H9 (cell line): ENCODE data around the gene ARID1B. TPM values are rescaled to one million over a fixed set of nuclear protein-coding genes. Genes with fewer than 3 reads are reported as not detected.
A peak's percentile ranks its signal among the peaks of the same experiment; 100 is the strongest.

Experiments
- DNase-seq: peaks from one replicate; pipeline ENCODE4 v3.0.0-alpha.2; 2017
- H2AFZ ChIP-seq: one replicate; pipeline ENCODE4 v1.6.1; 2013; ENCODE audit warnings: mild to moderate bottlenecking, low read length, control low read depth, moderate library complexity
- H2AK5ac ChIP-seq: 2 replicates; pipeline ENCODE4 v1.6.1; 2013; ENCODE audit warnings: low read length, control low read depth, mixed read lengths; ENCODE audit not compliant: insufficient read length
- H2BK120ac ChIP-seq: one replicate; pipeline ENCODE4 v1.6.1; 2013; ENCODE audit warnings: low read depth, mild to moderate bottlenecking, low read length, control low read depth, inconsistent platforms; ENCODE audit not compliant: poor library complexity, severe bottlenecking
- H2BK12ac ChIP-seq: 2 replicates; pipeline ENCODE4 v1.6.1; 2013; ENCODE audit warnings: low read length, control low read depth, mixed read lengths, low read depth; ENCODE audit not compliant: insufficient read length
- H2BK15ac ChIP-seq: 2 replicates; pipeline ENCODE4 v1.6.1; 2013; ENCODE audit warnings: low read depth, low read length, control low read depth
- H2BK20ac ChIP-seq: one replicate; pipeline ENCODE4 v1.6.1; 2013; ENCODE audit warnings: low read depth, mild to moderate bottlenecking, low read length, control low read depth, inconsistent platforms; ENCODE audit not compliant: poor library complexity, severe bottlenecking
- H2BK5ac ChIP-seq: 2 replicates; pipeline ENCODE4 v1.6.1; 2013; ENCODE audit warnings: low read length, control low read depth, mixed read lengths; ENCODE audit not compliant: insufficient read length
- H3K14ac ChIP-seq: 2 replicates; pipeline ENCODE4 v1.6.1; 2013; ENCODE audit warnings: low read length, control low read depth; ENCODE audit not compliant: insufficient read depth
- H3K18ac ChIP-seq: 2 replicates; pipeline ENCODE4 v1.6.1; 2013; ENCODE audit warnings: low read depth, mild to moderate bottlenecking, mixed read lengths, low read length, control low read depth; ENCODE audit not compliant: insufficient read length
- H3K23ac ChIP-seq: 2 replicates; pipeline ENCODE4 v1.6.1; 2013; ENCODE audit warnings: low read length, control low read depth, mixed read lengths, low read depth; ENCODE audit not compliant: insufficient read length
- H3K23me2 ChIP-seq: 2 replicates; pipeline ENCODE4 v1.6.1; 2013; ENCODE audit warnings: low read depth, mild to moderate bottlenecking, mixed read lengths, low read length, control low read depth; ENCODE audit not compliant: insufficient read length, poor library complexity, severe bottlenecking
- H3K27ac ChIP-seq: 2 replicates; pipeline ENCODE4 v1.5.1; 2013; ENCODE audit warnings: low read length, control low read depth, mixed read lengths, low read depth; ENCODE audit not compliant: insufficient read length
- H3K27me3 ChIP-seq: 2 replicates; pipeline ENCODE4 v1.6.1; 2013; ENCODE audit warnings: low read length, control low read depth, inconsistent platforms; ENCODE audit not compliant: insufficient read depth
- H3K4ac ChIP-seq: 2 replicates; pipeline ENCODE4 v1.6.1; 2013; ENCODE audit warnings: low read depth, mild to moderate bottlenecking, control low read depth, inconsistent platforms, low read length, moderate library complexity
- H3K4me1 ChIP-seq: 2 replicates; pipeline ENCODE4 v1.6.1; 2013; ENCODE audit warnings: low read length, control low read depth, inconsistent platforms; ENCODE audit not compliant: insufficient read depth
- H3K4me2 ChIP-seq: 2 replicates; pipeline ENCODE4 v1.6.1; 2013; ENCODE audit warnings: low read length, control low read depth, mixed read lengths; ENCODE audit not compliant: insufficient read length, insufficient read depth
- H3K56ac ChIP-seq: 2 replicates; pipeline ENCODE4 v1.6.1; 2013; ENCODE audit warnings: low read depth, mild to moderate bottlenecking, mixed read lengths, low read length, control low read depth; ENCODE audit not compliant: insufficient read length
- H3K79me1 ChIP-seq: 2 replicates; pipeline ENCODE4 v1.6.1; 2013; ENCODE audit warnings: low read depth, mild to moderate bottlenecking, moderate library complexity, low read length, control low read depth, inconsistent platforms; ENCODE audit not compliant: insufficient read depth, poor library complexity, severe bottlenecking
- H3K79me2 ChIP-seq: 2 replicates; pipeline ENCODE4 v1.6.1; 2013; ENCODE audit warnings: low read length, control low read depth, inconsistent platforms; ENCODE audit not compliant: insufficient read depth
- H3K9ac ChIP-seq: 2 replicates; pipeline ENCODE4 v1.6.1; 2013; ENCODE audit warnings: low read length, control low read depth, mixed read lengths; ENCODE audit not compliant: insufficient read length; ENCODE audit errors: extremely low read depth
- H3K9me3 ChIP-seq: one replicate; pipeline ENCODE4 v1.6.1; 2013; ENCODE audit warnings: low read depth, low read length, inconsistent platforms; ENCODE audit not compliant: control insufficient read depth
- H3T11ph ChIP-seq: one replicate; pipeline ENCODE4 v1.6.1; 2013; ENCODE audit warnings: mild to moderate bottlenecking, low read length, control low read depth, inconsistent platforms
- H4K20me1 ChIP-seq: one replicate; pipeline ENCODE4 v1.6.1; 2013; ENCODE audit not compliant: control insufficient read depth, insufficient read length, insufficient read depth
- H4K5ac ChIP-seq: 2 replicates; pipeline ENCODE4 v1.6.1; 2013; ENCODE audit warnings: low read depth, mild to moderate bottlenecking, mixed read lengths, low read length, control low read depth; ENCODE audit not compliant: insufficient read length
- H4K8ac ChIP-seq: replicated peaks from 2 replicates; pipeline ENCODE4 v1.6.1; 2013; ENCODE audit warnings: low read length, control low read depth, mixed read lengths, low read depth; ENCODE audit not compliant: insufficient read length
- H4K91ac ChIP-seq: 2 replicates; pipeline ENCODE4 v1.6.1; 2013; ENCODE audit warnings: low read depth, mild to moderate bottlenecking, moderate library complexity, mixed read lengths, low read length, control low read depth; ENCODE audit not compliant: insufficient read length
- H3K27ac Mint-ChIP-seq, 3 experiments: 2 replicates in 2 of 3; 3 replicates in 1 of 3; pipeline ENCODE4 v1.8.0; 2020 to 2021; ENCODE audit warnings: mixed read lengths in 3 of 3, mild to moderate bottlenecking in 1 of 3, moderate library complexity in 1 of 3
- H3K27me3 Mint-ChIP-seq: 2 replicates; pipeline ENCODE4 v1.8.0; 2021; ENCODE audit warnings: low read depth, mild to moderate bottlenecking, moderate library complexity, mixed read lengths
- H3K36me3 Mint-ChIP-seq, 3 experiments: 2 replicates in 2 of 3; 3 replicates in 1 of 3; pipeline ENCODE4 v1.8.0; 2020 to 2021; ENCODE audit warnings: low read depth in 3 of 3, mixed read lengths in 3 of 3; ENCODE audit not compliant: insufficient read depth in 1 of 3
- H3K4me1 Mint-ChIP-seq, 2 experiments: 2 replicates each; pipeline ENCODE4 v1.8.0; 2020; ENCODE audit warnings: mixed read lengths in 2 of 2
- H3K4me3 Mint-ChIP-seq, 2 experiments: 2 replicates in 1 of 2; 3 replicates in 1 of 2; pipeline ENCODE4 v1.8.0; 2020 to 2021; ENCODE audit warnings: mild to moderate bottlenecking in 2 of 2, mixed read lengths in 2 of 2, moderate library complexity in 1 of 2
- H3K9me3 Mint-ChIP-seq, 2 experiments: 2 replicates in 1 of 2; 3 replicates in 1 of 2; pipeline ENCODE4 v1.8.0; 2020; ENCODE audit warnings: mild to moderate bottlenecking in 2 of 2, mixed read lengths in 2 of 2, moderate library complexity in 1 of 2
- WGBS: extraction: QIAGEN DNeasy Blood & Tissue Kit; methylation state at CpG from one replicate; pipeline ENCODE4 v1.1.7; 2013; ENCODE audit warnings: missing lambda C conversion rate, low lambda C conversion rate, mixed read lengths; ENCODE audit not compliant: insufficient read length; ENCODE audit errors: extremely low coverage; 5-methylcytosine and 5-hydroxymethylcytosine counted together
- total RNA-seq: library from RNA; stranded (reverse); gene quantifications from 2 replicates; pipeline ENCODE4 v1.2.1, GENCODE V29; 2021
- TF ChIP-seq, protein P1 (sequence below): fragments of 200-600 bp; sonication (generic); conservative IDR thresholded peaks from 3 replicates; pipeline ENCODE4 v1.8.0; 2021; ENCODE audit warnings: antibody characterized with exemption, mild to moderate bottlenecking

Gene ARID1B
- total RNA-seq, 1 experiment from 2014 or later = 88.2 TPM

DNA sequence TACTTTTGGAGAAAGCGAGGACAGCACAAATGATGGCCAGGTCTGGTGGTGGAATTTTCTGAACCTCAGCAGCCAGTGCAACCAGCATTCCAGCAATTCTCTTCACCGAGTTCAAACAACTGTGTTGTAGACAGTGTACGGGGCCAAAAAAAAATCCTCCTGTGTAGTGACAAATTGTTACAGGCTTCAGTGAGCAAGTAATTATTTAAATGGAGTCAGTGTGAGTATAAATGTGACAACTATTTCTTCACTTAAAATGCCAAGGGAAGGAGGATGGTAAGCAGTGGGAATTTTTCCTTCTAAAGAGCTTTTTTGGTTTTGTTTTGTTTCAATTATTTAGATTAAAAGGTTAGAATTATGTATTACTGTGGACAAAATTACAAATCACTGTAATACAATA, 392.0 kb downstream of the ARID1B start:
- no peaks in the 10 kb centered on the region for H3K23me2 ChIP-seq
- H2BK120ac ChIP-seq = no peak overlapping the region
- TF ChIP-seq, protein P1, sequence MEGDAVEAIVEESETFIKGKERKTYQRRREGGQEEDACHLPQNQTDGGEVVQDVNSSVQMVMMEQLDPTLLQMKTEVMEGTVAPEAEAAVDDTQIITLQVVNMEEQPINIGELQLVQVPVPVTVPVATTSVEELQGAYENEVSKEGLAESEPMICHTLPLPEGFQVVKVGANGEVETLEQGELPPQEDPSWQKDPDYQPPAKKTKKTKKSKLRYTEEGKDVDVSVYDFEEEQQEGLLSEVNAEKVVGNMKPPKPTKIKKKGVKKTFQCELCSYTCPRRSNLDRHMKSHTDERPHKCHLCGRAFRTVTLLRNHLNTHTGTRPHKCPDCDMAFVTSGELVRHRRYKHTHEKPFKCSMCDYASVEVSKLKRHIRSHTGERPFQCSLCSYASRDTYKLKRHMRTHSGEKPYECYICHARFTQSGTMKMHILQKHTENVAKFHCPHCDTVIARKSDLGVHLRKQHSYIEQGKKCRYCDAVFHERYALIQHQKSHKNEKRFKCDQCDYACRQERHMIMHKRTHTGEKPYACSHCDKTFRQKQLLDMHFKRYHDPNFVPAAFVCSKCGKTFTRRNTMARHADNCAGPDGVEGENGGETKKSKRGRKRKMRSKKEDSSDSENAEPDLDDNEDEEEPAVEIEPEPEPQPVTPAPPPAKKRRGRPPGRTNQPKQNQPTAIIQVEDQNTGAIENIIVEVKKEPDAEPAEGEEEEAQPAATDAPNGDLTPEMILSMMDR = no peak
- Mint-ChIP-seq H3K27ac (peak overlapping the region in 1 of 3 experiments; percentile 15; a peak in 1 of 7 replicates), H3K4me1 (peaks cover 14 to 24% of the 10 kb centered on the region in 2 experiments), H3K27me3 (no peaks in the 10 kb centered on the region; the same call in 1 of the 2 replicates), H3K9me3 (no peaks in the 10 kb centered on the region), H3K36me3 (peaks cover 4 to 30% (median 21%) of the 10 kb centered on the region in 3 experiments), H3K4me3 (no peak overlapping the region)
- H2AFZ ChIP-seq = no peak overlapping the region
- no peak overlapping the region for H2BK15ac ChIP-seq
- H4K91ac ChIP-seq = no peak overlapping the region
- H4K5ac ChIP-seq = no peak overlapping the region
- no peak overlapping the region for H4K8ac ChIP-seq
- no peak overlapping the region for H2BK12ac ChIP-seq
- no peaks in the 10 kb centered on the region for H3K79me1 ChIP-seq
- H3K14ac ChIP-seq = no peak overlapping the region
- no peak overlapping the region for H3K4ac ChIP-seq
- no peaks in the 10 kb centered on the region for H3K4me1 ChIP-seq
- no peak overlapping the region for H2AK5ac ChIP-seq
- no peak overlapping the region for H3K18ac ChIP-seq
- H3T11ph ChIP-seq = no peak overlapping the region
- no peak overlapping the region for H3K27ac ChIP-seq
- H4K20me1 ChIP-seq = no peaks in the 10 kb centered on the region
- H3K56ac ChIP-seq = no peak overlapping the region
- H3K23ac ChIP-seq = no peak overlapping the region
- no peak overlapping the region for H3K4me2 ChIP-seq
- H2BK20ac ChIP-seq = no peak overlapping the region
- H2BK5ac ChIP-seq = no peak overlapping the region
- WGBS = no CpG with 5 or more reads among the region's 3 CpGs
- no peak for DNase-seq
- H3K9me3 ChIP-seq = no peaks in the 10 kb centered on the region
- no peaks in the 10 kb centered on the region for H3K79me2 ChIP-seq
- no peak overlapping the region for H3K9ac ChIP-seq
- H3K27me3 ChIP-seq = no peaks in the 10 kb centered on the region
